Measurements from ENCODE around the gene LGALS3BP.

The LGALS3BP gene

DNA sequence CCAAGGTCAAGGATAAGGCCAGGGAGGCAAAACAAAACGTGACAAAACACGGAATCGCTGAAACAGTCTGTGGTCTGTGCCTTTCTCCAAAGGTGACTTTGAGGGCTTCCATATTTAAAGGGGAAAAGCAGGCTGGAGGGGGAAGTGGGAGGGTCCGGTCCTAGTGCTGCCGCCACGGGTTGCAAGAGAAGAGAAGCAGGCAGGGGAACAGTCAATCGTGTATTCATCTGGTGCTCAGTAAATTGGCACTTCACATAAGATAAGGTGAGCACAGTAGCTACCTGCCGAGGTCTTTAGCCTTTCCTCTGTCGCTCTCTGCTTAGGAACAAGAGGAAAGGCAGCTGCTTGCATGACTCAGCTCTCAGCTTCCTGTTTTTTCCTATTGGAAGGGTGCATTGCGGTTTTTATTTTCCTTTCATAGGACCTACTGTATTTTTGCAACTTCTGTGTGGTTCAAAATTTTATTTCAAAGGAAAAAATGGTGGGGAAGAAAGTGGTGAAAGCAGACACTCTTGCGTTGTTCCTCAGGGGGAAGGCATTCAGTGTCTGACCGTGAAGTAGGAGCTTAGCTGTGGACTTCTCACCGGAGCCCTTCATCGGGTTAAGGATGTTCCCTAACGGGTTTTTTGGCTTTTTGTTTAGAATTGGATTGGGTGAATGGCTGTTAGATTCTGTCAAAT lies 7.1 kb upstream of the LGALS3BP start:
- peaks cover 27% of the 10 kb centered on the region for H3K36me3 Mint-ChIP-seq (ENCODE audit: low read depth)
- H3K27me3 Mint-ChIP-seq, result no peaks in the 10 kb centered on the region
- H3K4me3 Mint-ChIP-seq, result peak overlapping the region; percentile 53
- peak overlapping the region; percentile 87 for H3K27ac Mint-ChIP-seq
- H3K4me1 Mint-ChIP-seq (ENCODE audit: low read depth), result peaks cover 26% of the 10 kb centered on the region
- H3K9me3 Mint-ChIP-seq, result no peaks in the 10 kb centered on the region
- intact Hi-C loops (cut with micrococcal nuclease), result loop anchor here (2.0 kb wide), 1 partner anchor 56 kb away; no protein-coding TSS in a partner anchor

DNA sequence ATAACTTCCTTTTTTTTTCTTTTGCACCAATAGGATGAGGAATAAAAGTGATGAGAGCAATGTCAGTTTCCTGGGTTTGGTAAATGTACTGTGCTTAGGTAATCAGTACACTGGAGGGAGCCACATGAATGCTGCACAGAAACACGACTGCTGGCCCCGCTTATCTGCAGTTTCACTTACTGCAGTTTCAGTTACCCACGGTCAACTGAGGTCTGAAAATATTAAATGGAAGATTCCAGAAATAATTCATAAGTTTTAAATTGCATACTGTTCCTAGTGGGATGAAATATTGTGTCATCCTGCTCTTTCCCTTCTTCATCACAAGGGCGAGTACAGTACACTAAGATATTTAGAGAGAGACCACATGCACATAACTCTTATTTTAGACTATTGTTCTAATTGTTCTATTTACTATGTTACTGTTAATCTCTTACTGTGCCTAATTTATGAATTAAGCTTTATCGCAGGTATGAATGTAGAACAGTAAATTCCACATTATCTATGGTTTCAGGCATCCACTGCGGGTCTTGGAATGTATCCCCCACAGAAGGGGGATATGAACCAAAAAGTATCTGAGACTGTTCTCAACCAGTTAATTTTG lies 6.4 kb upstream of the LGALS3BP start:
- Mint-ChIP-seq H3K4me3 (peak overlapping the region; percentile 53), H3K36me3 (ENCODE audit: low read depth) (peaks cover 21% of the 10 kb centered on the region), H3K4me1 (ENCODE audit: low read depth) (peaks cover 26% of the 10 kb centered on the region), H3K27me3 (no peaks in the 10 kb centered on the region), H3K27ac (peak overlapping the region; percentile 87), H3K9me3 (no peaks in the 10 kb centered on the region)
- intact Hi-C loops (cut with micrococcal nuclease), result loop anchor here (2.0 kb wide), 1 partner anchor 57 kb away; no protein-coding TSS in a partner anchor

- peaks cover 13% of the 10 kb centered on the region for H3K36me3 Mint-ChIP-seq (ENCODE audit: low read depth)
- intact Hi-C loops (cut with micrococcal nuclease), result no loop called here
- peaks cover 2% of the 10 kb centered on the region for H3K27me3 Mint-ChIP-seq
- peaks cover 26% of the 10 kb centered on the region for H3K4me1 Mint-ChIP-seq (ENCODE audit: low read depth)
- H3K4me3 Mint-ChIP-seq, result no peak overlapping the region
- H3K9me3 Mint-ChIP-seq, result no peaks in the 10 kb centered on the region
- peak overlapping the region; percentile 87 for H3K27ac Mint-ChIP-seq
Observed at GRCh38 chr17:78985395-78985794, 5.7 kb upstream of the LGALS3BP start.

- Mint-ChIP-seq H3K4me3 (no peak overlapping the region), H3K9me3 (no peaks in the 10 kb centered on the region), H3K4me1 (ENCODE audit: low read depth) (peaks cover 9% of the 10 kb centered on the region), H3K27ac (no peak overlapping the region), H3K36me3 (ENCODE audit: low read depth) (no peaks in the 10 kb centered on the region), H3K27me3 (peaks cover 2% of the 10 kb centered on the region)
- intact Hi-C loops (cut with micrococcal nuclease), result no loop called here
Observed at GRCh38 chr17:78981010-78981888, 1.5 kb upstream of the LGALS3BP start.

GRCh38 chr17:78980624-78980972 lies 875 bp upstream of the LGALS3BP start:
- intact Hi-C loops (cut with micrococcal nuclease), result no loop called here
- Mint-ChIP-seq H3K36me3 (ENCODE audit: low read depth) (no peaks in the 10 kb centered on the region), H3K9me3 (no peaks in the 10 kb centered on the region), H3K27me3 (peaks cover 2% of the 10 kb centered on the region), H3K27ac (peak overlapping the region; percentile 10), H3K4me1 (ENCODE audit: low read depth) (peaks cover 9% of the 10 kb centered on the region), H3K4me3 (no peak overlapping the region)

DNA sequence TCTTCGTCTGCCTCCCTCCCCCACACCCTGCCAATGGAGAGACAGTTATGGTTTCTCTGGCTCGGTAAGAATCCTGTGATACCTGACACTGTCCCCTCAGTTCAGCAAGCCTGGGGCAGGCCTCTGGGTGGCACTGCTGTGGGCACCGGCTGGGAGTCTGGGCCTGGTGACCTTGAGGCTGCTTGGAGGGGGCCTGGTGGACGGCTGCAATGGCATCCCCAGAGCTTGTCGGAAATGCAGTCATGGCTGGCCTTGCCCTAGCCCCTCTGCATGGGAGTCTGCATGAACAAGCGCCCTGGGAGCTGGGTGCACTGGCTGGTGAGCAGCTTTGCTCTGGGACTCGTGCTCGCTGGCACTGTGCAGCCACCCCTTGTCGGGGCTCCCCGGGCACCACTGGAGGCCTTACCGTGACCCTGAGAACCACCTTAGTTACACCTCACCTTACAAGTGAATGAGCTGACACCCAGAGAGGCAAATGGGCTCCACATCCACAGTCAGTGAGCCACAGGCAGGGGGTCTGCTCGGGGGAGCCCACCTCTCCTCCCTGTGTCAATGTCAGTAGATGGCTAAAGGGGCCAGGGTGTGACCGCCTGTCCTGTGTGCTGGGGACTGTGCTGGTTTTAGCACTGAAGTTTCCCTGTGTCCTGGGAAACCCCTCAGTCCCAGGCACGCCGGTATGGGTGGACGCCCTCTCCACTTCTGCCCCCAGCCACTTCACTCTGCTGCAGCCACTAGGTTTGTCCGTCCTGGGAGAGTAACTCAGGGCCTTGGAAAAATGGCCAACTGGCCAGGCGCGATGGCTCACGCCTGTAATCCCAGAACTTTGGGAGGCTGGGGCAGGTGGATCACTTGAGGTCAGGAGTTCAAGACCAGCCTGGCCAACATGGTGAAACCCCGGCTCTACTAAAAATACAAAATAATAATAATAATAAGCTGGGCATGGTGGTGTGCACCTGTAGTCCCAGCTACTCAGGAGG lies 1.4 kb downstream of the LGALS3BP start:
- Mint-ChIP-seq H3K36me3 (ENCODE audit: low read depth) (no peaks in the 10 kb centered on the region), H3K4me1 (ENCODE audit: low read depth) (peaks cover 9% of the 10 kb centered on the region), H3K9me3 (no peaks in the 10 kb centered on the region), H3K4me3 (no peak overlapping the region), H3K27me3 (peaks cover 2% of the 10 kb centered on the region), H3K27ac (no peak overlapping the region)
- intact Hi-C loops (cut with micrococcal nuclease), result no loop called here

- no peaks in the 10 kb centered on the region for H3K9me3 Mint-ChIP-seq
- no peaks in the 10 kb centered on the region for H3K36me3 Mint-ChIP-seq (ENCODE audit: low read depth)
- intact Hi-C loops (cut with micrococcal nuclease), result no loop called here
- no peak overlapping the region for H3K27ac Mint-ChIP-seq
- H3K27me3 Mint-ChIP-seq, result peaks cover 2% of the 10 kb centered on the region
- no peak overlapping the region for H3K4me3 Mint-ChIP-seq
- peaks cover 9% of the 10 kb centered on the region for H3K4me1 Mint-ChIP-seq (ENCODE audit: low read depth)
Observed at GRCh38 chr17:78977681-78977943, 2.1 kb downstream of the LGALS3BP start.

DNA sequence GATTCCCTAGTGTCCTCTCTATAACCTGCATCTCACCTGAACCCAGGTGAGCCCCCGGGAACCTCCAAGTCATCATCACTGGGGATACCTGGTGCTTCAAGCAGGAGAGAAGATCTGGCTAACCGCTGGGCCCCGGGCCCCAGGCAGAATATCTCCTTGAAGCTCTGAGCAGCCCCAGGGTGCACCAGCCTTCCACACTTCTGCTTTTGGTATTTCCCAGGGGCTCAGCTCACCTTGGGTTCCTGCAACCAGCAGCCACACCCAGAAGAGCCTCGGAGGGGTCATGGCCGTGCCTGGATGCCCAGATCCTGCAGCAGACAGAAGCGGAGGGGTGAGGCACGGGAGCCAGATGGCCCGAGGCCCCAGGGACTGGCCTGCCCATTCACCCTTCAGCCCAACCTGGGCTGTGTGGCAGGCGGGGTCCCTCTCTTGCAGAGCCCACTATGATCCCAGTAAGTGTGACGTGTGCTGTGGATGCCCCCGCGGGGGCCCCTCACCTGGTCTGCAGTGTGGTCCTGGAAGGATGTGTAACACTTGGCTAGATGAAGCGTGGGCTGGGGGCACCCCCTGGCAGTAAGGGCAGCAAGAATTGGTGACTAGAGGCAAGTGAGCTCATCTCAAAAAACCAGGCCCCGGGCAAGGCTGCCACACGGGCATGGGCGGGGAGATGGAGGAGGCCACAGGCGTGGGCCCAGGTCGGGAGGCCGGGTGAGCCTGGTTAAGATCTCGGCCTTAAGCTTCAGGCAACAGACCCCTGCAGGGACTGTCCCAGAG lies 2.6 kb downstream of the LGALS3BP start:
- Mint-ChIP-seq H3K36me3 (ENCODE audit: low read depth) (no peaks in the 10 kb centered on the region), H3K27ac (no peak overlapping the region), H3K4me3 (no peak overlapping the region), H3K9me3 (no peaks in the 10 kb centered on the region), H3K27me3 (peaks cover 2% of the 10 kb centered on the region), H3K4me1 (ENCODE audit: low read depth) (peaks cover 9% of the 10 kb centered on the region)
- intact Hi-C loops (cut with micrococcal nuclease), result no loop called here

DNA sequence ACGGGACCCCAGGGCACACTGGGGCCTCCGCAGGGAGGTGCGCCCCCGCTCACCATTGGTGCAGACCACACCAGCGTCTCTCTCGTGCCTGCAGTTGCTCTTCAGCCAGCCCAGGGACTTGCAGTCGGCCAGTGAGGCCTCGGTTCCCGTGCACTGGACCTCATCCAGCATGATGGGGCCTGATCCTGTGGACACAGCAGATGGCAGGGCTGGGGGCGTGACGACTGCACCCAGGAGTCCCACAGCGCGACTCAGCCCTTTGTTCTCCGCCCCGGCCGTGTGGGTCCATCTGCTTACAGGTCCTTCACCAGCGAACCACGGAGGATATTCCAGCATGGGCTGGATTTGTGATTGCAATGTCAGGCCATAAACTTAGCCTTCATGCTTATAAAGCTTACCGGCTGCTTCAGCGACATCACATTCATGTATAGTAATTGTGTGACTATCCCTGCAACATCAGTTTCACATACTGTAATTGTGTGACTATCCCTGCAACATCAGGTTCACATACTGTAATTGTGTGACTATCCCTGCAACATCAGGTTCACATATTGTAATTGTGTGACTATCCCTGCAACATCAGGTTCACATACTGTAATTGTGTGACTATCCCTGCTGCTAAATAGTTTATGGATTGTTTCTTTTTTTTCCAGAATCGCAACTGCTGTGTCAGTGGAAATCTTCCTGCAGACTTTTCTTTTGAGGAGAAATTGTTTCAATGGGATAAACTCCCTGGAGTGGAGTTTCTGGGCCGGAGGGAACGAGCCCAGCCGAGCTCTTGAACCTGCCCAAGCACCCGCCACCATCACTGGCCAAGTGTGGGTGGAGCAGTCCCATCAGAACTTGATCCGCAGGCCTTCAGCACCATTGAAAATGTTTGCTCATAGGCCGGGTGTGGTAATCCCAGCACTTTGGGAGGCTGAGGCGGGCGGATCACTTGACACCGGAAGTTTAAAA lies 4.8 kb downstream of the LGALS3BP start:
- no peaks in the 10 kb centered on the region for H3K9me3 Mint-ChIP-seq
- H3K27ac Mint-ChIP-seq, result no peak overlapping the region
- H3K27me3 Mint-ChIP-seq, result peaks cover 4% of the 10 kb centered on the region
- H3K4me3 Mint-ChIP-seq, result no peak overlapping the region
- H3K4me1 Mint-ChIP-seq (ENCODE audit: low read depth), result peaks cover 17% of the 10 kb centered on the region
- intact Hi-C loops (cut with micrococcal nuclease), result no loop called here
- H3K36me3 Mint-ChIP-seq (ENCODE audit: low read depth), result no peaks in the 10 kb centered on the region

- Mint-ChIP-seq H3K4me3 (no peak overlapping the region), H3K9me3 (no peaks in the 10 kb centered on the region), H3K4me1 (ENCODE audit: low read depth) (peaks cover 22% of the 10 kb centered on the region), H3K27ac (no peak overlapping the region), H3K36me3 (ENCODE audit: low read depth) (no peaks in the 10 kb centered on the region), H3K27me3 (peaks cover 4% of the 10 kb centered on the region)
- intact Hi-C loops (cut with micrococcal nuclease), result no loop called here
Observed at GRCh38 chr17:78973792-78974520, 5.8 kb downstream of the LGALS3BP start.

DNA sequence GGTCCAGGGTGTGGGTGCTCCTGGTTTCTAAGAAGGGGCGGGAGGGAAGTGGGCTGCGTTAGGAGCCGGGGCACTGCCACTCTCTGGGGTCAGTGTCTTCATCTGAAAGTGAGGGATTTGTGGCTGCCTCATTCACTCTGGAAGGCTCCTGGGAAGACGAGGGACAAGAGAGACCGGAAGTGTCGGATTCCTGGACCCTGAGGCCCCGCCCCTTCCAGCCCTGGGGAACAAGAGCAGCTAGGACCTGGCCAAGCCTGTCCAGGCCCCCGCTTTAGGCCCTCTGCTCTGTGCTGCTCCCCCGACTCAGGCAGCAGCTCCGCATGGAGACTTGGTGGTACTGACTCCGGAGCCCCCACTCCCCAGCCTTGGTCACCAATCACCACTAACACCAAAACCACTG lies 6.5 kb downstream of the LGALS3BP start:
- Mint-ChIP-seq H3K36me3 (ENCODE audit: low read depth) (no peaks in the 10 kb centered on the region), H3K4me3 (no peak overlapping the region), H3K9me3 (no peaks in the 10 kb centered on the region), H3K27me3 (peaks cover 5% of the 10 kb centered on the region), H3K27ac (no peak overlapping the region), H3K4me1 (ENCODE audit: low read depth) (peaks cover 22% of the 10 kb centered on the region)
- intact Hi-C loops (cut with micrococcal nuclease), result no loop called here

Measured in dendritic cell treated with granulocyte-macrophage colony-stimulating factor and Interleukin-4, amounts not matched to agents 40 ng/mL and 50 ng/mL, for 4 days (primary cell).